B cell (primary cell): ENCODE results near the gene CAMTA1.

Experiments used
- EZH2 ChIP-seq: IDR thresholded peaks from 2 replicates; pipeline ENCODE4 v1.6.1; 2012; ENCODE audit warnings: borderline replicate concordance, low read depth, mild to moderate bottlenecking, moderate library complexity, low read length; ENCODE audit not compliant: insufficient read depth, poor library complexity, severe bottlenecking
- TF ChIP-seq, protein P1 (sequence below): fragments of 200-600 bp; IDR thresholded peaks from one replicate; pipeline ENCODE4 v1.8.0; 2022; ENCODE audit warnings: antibody characterized with exemption, mild to moderate bottlenecking

GRCh38 chr1:7570311-7570710 lies 785.1 kb downstream of the CAMTA1 start:
- TF ChIP-seq, protein P1, sequence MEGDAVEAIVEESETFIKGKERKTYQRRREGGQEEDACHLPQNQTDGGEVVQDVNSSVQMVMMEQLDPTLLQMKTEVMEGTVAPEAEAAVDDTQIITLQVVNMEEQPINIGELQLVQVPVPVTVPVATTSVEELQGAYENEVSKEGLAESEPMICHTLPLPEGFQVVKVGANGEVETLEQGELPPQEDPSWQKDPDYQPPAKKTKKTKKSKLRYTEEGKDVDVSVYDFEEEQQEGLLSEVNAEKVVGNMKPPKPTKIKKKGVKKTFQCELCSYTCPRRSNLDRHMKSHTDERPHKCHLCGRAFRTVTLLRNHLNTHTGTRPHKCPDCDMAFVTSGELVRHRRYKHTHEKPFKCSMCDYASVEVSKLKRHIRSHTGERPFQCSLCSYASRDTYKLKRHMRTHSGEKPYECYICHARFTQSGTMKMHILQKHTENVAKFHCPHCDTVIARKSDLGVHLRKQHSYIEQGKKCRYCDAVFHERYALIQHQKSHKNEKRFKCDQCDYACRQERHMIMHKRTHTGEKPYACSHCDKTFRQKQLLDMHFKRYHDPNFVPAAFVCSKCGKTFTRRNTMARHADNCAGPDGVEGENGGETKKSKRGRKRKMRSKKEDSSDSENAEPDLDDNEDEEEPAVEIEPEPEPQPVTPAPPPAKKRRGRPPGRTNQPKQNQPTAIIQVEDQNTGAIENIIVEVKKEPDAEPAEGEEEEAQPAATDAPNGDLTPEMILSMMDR: no peak
- TF ChIP-seq EZH2: no peak
